H54 (cell line): ENCODE data around the gene UBE2O.
A peak's percentile ranks its signal among the peaks of the same experiment; 100 is the strongest.

Experiments
- DNase-seq: peaks from one replicate; pipeline ENCODE4 v3.0.0; 2011; ENCODE audit warnings: low spot score, mixed read lengths; ENCODE audit not compliant: insufficient read length
- FAIRE-seq: peaks from 3 replicates; lab custom pipeline; 2011; peaks lifted over from hg19 to GRCh38; lab: Jason Lieb, UNC
- POLR2A ChIP-seq: IDR thresholded peaks from 2 replicates; pipeline ENCODE4 v1.6.1; 2011; ENCODE audit warnings: low read depth, mild to moderate bottlenecking, low read length

UBE2O gene

GRCh38 chr17:76467366-76467765, 14.4 kb upstream of the UBE2O start, which contains the start of gene AANAT:
AANAT (plus strand) TSS chr17:76467603; CDS start chr17:76468747, 1,144 bp downstream.
- no peak for DNase-seq
- no peak for TF ChIP-seq POLR2A
- no peak for FAIRE-seq

DNA sequence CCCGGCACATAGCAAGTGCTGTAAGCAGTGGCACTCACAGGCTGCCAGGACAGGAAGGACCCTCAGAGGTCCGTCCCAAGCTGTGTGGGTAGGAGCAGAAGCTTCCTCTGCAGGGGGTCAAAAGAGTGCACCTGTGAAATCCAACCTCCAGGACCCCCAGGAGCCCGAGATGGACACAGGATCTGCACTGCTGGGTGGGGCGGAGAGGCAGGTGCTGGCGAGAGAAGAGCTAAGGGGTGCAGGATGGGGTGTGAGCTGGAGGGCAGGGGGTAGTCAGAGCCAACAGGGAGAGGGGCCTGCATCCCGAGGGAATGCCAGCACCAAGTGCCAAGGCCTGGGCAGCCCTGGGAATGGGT, 13.8 kb upstream of the UBE2O start:
- no peak for TF ChIP-seq POLR2A
- FAIRE-seq (no peak), DNase-seq (no peak)

GRCh38 chr17:76462556-76463290, 9.8 kb upstream of the UBE2O start:
- no peak for TF ChIP-seq POLR2A
- FAIRE-seq (no peak), DNase-seq (no peak)

- TF ChIP-seq POLR2A = no peak
- peak; percentile 55 for DNase-seq
- no peak for FAIRE-seq
Observed at GRCh38 chr17:76461765-76462555, 9.0 kb upstream of the UBE2O start.

DNA sequence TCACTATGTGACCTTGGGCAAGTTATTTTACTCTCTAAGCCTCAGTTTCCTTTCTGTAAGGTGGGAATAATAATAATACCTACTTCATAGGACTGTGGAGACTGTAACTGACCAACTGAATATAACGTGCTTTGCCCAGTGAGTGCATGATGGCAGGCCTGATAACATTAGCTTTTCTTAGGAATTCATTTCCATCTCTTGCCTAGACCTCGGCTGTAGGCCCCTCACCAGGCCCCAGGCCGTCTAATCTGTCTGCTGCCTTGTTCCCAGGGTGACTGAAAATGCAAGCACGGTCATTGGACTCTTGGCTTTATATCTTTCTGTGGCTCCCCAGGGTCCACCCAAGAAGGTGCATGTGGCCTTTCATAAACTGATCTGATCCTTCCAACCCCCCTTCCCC, 6.7 kb upstream of the UBE2O start:
- FAIRE-seq = no peak
- TF ChIP-seq POLR2A = no peak
- no peak for DNase-seq

DNA sequence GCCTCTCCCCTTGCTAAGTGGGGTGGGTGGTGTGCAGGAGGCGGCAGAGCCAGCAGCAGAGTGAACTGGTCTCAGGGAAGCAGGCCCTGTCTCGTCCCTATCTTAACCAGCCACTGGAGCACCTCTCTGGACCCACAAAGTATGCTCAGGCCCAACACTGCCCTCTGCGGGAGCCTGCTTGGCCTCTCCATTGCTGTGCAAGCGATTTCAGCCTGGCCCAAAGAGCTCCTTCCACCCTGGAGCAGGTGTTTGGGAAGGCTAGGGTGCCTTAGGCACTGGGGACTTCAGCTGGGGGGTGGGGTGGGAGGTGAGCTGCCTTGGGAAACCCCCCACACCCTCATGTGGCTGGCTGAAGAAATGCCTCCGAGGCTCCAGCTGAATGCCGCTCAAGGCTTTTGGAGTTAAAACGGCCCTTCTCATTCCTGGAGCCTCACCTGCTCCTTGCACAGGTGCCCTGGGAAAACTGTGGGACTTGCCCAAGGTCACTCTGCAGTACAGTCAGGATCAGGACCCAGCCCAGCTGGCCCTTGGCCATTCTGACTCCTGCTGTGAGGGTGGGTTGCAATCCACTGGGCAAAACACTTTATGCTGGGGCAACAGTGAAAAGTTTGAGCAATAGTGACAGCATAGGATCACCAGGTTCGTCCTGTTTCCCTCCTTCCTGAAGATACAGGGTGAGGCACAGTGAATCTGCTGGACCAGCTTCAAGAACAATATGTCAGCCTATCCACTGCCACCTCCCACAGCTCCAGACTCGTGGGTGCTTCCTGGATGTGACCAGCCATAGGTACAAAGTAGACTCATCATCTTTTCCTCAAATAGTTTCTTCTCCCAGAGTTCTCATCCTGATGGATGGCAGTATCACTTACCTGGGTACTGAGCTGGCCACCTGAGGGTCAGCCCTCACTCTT, 5.9 kb upstream of the UBE2O start:
- DNase-seq (peak; percentile 62), FAIRE-seq (no peak)
- TF ChIP-seq POLR2A = no peak

DNA sequence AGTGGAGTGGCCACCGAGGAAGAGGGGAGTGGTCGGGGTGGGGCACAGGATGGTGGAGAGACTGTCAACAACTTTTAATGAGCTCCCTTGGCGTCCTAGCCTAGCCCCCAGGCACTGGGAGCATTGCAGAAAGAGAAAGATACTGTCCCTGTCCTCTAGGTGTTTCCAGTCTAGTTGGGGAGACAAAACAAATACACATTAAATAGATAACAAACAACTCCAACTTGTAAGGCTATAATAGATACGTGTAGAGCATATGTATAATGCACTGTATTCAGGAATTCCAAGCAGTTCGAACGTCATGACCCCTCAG, 435 bp upstream of the UBE2O start:
- TF ChIP-seq POLR2A = no peak
- no peak for DNase-seq
- FAIRE-seq = no peak

- DNase-seq = no peak
- no peak for FAIRE-seq
- TF ChIP-seq POLR2A = no peak
Observed at GRCh38 chr17:76452127-76452659, 759 bp downstream of the UBE2O start.

- TF ChIP-seq POLR2A = no peak
- FAIRE-seq = no peak
- no peak for DNase-seq
Observed at GRCh38 chr17:76451506-76451905, 1.4 kb downstream of the UBE2O start.

DNA sequence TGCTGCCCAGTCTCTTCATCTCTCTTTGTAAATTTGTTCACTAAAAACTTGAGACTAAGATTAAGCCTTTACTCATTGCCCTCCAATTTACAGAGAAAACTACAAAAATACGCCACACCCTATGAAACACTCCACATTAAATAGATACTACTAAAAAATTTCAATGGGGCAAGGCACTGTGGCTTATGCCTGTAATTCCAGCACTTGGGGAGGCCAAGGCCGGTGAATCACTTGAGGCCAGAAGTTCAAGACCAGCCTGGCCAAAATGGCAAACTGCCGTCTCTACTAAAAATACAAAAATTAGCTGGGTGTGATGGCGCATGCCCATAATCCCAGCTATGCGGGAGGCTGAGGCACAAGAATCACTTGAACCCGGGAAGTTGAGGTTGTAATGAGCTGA, 3.8 kb downstream of the UBE2O start:
- DNase-seq = no peak
- TF ChIP-seq POLR2A = no peak
- no peak for FAIRE-seq

- TF ChIP-seq POLR2A = no peak
- no peak for DNase-seq
- no peak for FAIRE-seq
Observed at GRCh38 chr17:76447931-76448652, 4.9 kb downstream of the UBE2O start.

- peak; percentile 76 for DNase-seq
- FAIRE-seq = peak; percentile 57
- TF ChIP-seq POLR2A = 0 out of 2 replicates have a peak, but pooled peaks have one; percentile 21
Observed at GRCh38 chr17:76446449-76447231, 6.3 kb downstream of the UBE2O start.
